Activated CD4-positive, alpha-beta T cell treated with anti-CD3 and anti-CD28 coated beads for 24 hours (primary cell): ENCODE data around the gene CAV1.
A peak's percentile ranks its signal among the peaks of the same experiment; 100 is the strongest.
"Not testable (repeated sequence)": the region's sequence is repeated elsewhere in the genome, so short reads cannot be mapped to it uniquely, and the experiment has no call there.

ENCODE experiments used
- DNase-seq, 2 donors: peaks; one replicate each; pipeline ENCODE4 v3.0.0-alpha.2; 2020; ENCODE audit warnings: low read depth in 2 of 2

Gene CAV1

GRCh38 chr7:116582164-116582732 is 57.4 kb downstream of the CAV1 start:
- DNase-seq = no peak

DNA sequence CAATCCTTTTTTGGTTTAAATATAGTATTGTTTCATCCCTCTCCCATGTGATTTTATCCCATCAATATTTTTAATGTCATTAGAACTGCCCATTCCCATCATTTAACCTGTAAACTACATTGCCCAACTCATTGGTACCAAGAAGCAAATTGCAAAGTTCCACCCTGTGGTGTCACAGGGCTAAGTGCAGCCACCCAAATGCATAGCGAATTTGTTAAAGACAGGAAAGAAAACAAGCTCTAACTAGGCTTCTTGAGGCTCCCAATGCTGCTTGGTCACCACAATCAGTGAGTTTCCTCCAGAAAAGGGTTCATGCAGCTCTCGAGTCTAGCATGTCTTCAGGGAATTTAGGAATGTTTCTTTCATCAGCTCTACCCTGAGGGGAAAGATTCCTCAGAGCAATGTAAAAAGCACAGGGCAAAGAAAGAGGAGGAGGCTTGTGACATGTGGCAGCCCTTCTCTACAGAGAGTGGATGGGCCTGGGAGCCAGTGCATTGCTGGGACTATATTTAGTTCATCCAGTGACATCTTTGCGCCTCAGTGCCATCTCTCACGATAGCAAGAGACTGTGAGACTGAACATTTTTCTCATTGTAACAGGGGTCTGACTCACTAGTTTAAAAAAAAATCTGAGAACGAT is 58.1 kb downstream of the CAV1 start:
- DNase-seq = no peak

DNA sequence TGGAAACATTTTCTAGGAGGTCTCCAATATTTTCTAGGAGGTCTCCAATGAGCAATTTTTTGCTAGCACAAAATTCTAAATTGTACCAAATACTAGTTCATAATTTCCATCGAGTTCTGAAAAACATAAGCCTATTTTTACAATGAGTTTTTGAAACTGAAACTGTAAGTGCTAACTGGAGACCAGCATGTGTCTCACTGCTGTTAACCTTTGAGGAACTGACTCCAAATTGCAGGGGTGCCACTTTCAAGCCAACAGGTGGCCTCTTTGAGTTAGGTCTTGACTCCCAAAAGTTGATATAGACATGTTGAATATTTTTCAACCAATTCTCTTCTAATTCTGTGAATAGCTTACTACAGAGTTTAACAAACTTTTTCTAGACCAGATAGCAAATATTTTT is 58.8 kb downstream of the CAV1 start:
- no peak for DNase-seq

- DNase-seq = no peak
These were observed 59.9 kb downstream of the CAV1 start for GRCh38 chr7:116584721-116585120.

DNA sequence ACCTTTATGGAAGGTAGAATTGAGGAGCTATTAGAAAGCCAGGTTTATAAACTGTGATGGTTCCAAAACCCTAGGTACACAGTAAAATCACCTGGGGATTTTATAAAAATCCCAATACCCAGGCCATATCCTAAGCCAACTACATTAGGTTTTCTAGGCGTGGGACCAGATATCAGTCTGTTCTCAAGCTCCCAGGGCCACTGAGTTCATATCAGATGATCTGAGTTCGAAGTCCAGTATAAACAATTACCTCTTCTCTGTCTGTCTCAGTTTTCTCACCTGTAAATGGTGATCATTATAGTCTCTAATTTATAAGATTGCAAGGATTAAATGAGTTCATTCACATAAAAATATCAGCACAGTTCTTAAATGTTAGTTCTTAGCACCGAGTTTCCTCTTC is 60.6 kb downstream of the CAV1 start:
- DNase-seq = no peak

DNA sequence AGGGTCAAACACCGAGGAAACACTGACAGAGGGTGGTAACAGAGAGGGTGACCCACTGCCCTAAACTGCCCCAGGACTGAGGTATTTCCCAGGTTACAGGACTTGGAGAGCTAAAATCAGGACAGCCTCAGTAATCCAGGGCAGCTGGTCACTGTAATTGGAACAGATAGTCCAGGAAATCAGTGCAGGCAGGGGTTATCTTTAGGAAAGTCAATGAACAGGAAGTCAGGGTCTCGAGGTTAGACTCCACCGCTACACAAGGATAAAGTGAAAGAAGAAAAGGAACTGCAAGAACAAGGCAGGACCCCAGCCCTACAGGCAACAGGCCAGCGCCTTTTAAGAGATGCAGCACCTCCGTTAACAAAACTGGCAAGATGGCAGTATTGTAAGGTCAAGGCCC is 61.1 kb downstream of the CAV1 start:
- no peak for DNase-seq

DNA sequence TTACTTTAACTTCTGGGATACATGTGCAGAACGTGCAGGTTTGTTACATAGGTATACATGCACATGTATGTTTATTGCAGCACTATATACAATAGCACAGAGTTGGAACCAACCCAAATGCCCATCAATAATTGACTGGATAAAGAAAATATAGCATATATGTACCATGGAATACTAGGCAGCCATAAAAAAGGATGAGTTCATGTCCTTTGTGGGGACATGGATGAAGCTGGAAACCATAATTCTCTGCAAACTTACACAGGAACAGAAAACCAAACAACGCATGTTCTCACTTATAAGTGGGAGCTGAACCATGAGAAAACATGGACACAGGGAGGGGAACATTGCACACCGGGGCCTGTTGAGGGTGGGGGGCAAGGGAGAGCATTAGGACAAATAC is 62.4 kb downstream of the CAV1 start:
- not testable (repeated sequence) for DNase-seq

DNA sequence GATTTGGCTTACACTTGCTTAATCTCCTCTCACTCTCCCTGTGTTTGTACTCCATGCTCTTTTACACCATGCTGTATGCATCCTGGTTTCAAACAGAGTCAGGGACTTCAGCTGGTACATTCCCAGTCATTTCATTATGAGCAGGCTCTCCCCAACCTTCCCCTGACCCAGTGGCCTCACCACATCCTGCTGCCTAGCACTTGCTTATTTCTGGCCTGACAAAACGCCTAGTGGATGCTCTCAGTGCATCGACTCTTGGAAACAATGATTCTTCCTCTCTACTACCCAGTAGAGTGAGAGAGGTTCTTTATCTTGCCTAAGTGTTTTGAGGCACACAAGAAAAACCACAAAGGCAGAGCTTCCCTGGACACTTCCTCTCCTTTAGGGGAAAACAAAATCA is 63.4 kb downstream of the CAV1 start:
- peak in 1 of 2 donors; percentile 13 for DNase-seq

DNA sequence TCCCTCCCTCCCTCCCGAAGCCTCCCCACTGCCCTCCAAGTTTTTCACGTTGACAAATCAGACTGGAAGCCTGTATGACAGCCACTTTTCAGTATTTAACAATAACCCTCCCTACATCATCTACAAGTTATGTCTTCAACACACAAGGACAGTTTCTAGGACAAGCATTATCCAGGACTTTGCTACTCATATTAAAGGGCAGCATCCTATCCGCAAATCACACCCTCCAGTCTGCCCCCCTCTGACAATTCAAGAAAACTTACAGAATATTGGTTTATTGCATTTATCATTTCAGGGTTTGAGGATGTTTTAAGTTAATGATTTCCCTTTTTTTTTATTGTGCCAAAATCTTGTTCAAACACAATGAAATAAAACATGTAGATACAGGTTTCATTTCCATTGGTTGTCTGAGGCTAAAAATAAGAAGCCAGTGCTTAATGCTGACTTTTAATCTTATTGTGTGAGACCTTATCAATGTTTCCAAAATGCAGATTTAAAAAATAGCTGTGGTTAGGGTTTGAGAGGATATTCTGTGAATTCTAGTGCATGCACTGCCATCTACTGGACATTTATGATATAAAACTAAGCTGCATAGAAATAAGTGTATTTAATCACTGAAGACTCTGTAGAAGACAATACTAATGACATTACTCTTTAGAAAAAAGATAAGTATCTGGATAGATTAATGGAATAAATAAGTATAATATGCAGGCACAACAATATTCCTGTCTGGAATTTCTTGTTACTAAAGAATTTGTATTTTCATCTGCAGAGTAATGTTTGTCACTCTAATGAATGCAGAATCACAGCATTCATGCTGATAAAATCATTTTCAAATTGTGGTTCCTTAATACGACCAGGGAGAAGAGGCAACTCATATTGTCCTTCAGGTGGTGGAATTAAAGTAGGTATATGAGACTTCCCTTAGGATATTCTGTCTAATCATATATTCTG is 64.1 kb downstream of the CAV1 start:
- no peak for DNase-seq

DNA sequence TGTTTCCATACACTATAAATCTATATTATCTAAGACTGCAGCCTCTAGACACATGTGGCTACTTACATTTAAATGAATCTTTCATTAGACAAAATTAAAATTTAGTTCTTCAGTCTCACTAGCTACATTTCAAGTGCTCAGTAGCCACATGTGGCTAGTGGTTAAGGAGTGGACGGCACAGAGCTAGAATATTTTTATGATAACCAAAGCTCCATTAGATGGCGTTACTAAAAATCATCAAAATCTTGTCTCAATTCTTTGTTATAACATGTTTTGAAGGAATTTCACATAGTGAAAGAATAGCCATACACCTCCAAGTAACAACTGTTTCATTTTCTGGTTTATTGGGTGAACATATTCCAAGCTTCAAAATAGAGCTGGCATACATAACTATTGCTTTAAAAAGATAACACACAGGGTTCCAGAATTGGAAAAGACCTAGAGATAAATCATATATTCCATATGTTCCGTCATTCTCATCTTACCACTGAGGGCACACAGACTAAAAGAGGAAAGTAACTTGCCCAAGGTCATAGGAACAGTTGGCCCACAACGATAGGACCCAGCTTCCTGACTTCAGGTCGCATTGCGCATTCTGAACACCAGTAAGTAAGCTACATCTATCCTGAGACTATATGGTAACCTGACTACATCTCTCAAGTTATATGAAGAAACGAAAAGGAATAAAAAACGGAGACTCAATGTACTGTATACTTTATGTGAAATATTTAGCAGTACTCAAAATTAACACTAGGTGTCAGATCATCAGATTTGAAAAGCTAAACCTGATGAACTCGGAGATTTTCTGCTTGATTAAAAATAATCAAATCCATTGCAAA is 66.6 kb downstream of the CAV1 start:
- DNase-seq = no peak

GRCh38 chr7:116592041-116592355 is 67.2 kb downstream of the CAV1 start:
- no peak for DNase-seq

GRCh38 chr7:116592445-116592844 is 67.6 kb downstream of the CAV1 start:
- no peak for DNase-seq

DNA sequence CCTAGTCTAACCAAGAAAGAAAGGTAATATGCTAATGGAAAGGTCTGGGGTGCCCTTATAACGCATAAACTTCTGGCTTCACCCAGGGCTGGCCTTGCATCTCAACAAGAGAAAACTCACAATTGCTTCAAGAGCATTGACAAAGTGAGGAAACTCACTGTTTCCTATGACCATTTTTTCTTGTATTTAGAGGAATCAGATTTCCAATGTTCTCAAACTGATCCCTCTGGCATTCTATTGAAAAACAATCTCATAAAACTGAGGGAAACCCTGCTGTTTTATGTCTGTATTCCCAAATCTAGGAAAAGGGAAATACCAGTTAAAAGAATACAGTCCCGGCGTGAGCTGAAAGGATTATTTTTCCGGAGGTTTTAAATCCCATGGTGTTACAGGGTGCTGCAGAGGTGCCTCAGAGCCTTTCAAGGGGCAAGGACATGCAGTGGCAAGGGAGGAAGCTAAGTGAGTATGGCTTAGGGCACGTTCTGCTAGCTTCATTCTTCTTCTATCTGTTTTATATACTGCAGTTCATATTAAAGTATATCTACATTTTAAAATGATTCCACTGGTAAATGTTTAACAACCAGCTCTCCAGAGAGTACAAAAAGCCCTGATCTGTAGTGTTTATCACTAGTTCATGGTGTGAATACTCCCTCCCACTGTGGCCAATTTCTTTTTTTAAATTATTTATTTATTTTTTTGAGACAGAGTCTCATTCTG is 68.7 kb downstream of the CAV1 start:
- DNase-seq = no peak

DNA sequence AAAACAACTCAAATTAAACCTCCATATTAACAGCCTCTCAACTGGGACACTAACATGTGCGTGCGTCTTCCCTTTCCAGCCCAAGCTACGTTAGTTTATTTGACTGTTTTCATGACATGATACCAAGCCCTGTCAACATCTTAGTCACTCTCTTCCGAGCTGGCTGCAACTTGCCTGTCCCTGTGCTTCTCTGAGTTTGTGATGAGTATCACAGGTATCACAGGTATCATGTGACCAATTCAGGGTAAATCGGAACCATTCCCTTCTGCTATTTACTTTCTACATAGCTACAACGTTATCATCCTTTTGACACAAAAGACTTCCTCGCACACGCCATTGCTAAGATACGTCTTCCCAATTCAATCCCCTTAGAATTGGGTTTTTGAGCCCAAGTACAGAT is 70.2 kb downstream of the CAV1 start:
- DNase-seq = no peak

- DNase-seq = no peak
These were observed 72.5 kb downstream of the CAV1 start for GRCh38 chr7:116597384-116597783.

GRCh38 chr7:116598278-116598677 is 73.4 kb downstream of the CAV1 start:
- DNase-seq = no peak

DNA sequence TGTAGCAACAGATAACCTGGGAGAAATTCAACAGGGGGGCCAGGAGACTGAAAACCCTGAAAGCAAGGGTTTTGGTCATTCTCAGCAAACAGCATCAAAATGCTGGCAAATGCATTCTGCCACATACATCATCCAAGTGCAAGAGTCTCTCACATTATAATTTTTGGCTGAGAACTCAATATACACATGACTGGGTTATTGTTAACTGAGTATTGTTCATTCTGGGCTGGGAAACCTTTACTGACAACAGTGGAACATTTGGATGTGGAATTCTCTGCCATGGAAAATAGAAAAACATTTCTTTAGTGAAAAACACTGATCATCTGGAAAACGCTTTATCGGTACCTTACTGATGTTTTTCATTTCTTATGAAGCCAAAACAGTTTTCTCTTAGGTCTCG is 74.0 kb downstream of the CAV1 start:
- DNase-seq = no peak

DNA sequence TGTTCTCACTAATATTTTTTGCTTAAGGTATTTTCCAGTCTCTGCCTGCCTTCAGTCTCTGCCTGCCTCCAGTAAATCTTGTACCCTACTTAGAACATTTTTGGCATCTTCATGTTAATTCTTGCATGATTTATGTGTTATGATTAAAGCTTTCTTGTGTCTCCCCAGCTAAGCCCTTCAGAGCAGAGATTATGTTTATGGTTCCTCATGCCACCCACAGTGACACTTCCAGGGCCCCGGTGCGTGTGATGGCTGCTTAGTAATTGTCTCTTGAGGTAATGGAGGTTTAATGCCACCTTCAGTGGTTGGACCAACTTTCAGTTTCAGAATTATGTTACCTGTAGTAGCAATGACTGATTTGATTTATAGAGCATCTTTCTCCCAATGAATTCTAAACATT is 76.6 kb downstream of the CAV1 start:
- DNase-seq = no peak

GRCh38 chr7:116607299-116607698 is 82.5 kb downstream of the CAV1 start:
- DNase-seq = no peak

GRCh38 chr7:116610210-116610609 is 85.4 kb downstream of the CAV1 start:
- no peak for DNase-seq

- DNase-seq = no peak
These were observed 85.9 kb downstream of the CAV1 start for GRCh38 chr7:116610721-116611120.
